SW480 (cell line): Measurements from ENCODE around the gene KCNF1.

Experiments used
- DNase-seq: peaks from one replicate; pipeline ENCODE4 v3.0.0-alpha.2; 2016; ENCODE audit warnings: low spot score

The KCNF1 gene

GRCh38 chr2:10919410-10919770, 7.7 kb downstream of the KCNF1 start:
- DNase-seq = no peak

GRCh38 chr2:10919771-10920621, 8.3 kb downstream of the KCNF1 start:
- DNase-seq = no peak

- no peak for DNase-seq
Observed at GRCh38 chr2:10920764-10921388, 9.1 kb downstream of the KCNF1 start.

GRCh38 chr2:10921525-10921924, 9.8 kb downstream of the KCNF1 start:
- DNase-seq = no peak

- no peak for DNase-seq
Observed at GRCh38 chr2:10922307-10923007, 10.7 kb downstream of the KCNF1 start.

GRCh38 chr2:10923008-10923375, 11.3 kb downstream of the KCNF1 start:
- DNase-seq = no peak

GRCh38 chr2:10923965-10924364, 12.2 kb downstream of the KCNF1 start:
- no peak for DNase-seq

GRCh38 chr2:10924441-10924840, 12.7 kb downstream of the KCNF1 start:
- no peak for DNase-seq

GRCh38 chr2:10924859-10925258, 13.1 kb downstream of the KCNF1 start:
- no peak for DNase-seq

GRCh38 chr2:10926191-10926820, 14.6 kb downstream of the KCNF1 start:
- DNase-seq = no peak

GRCh38 chr2:10930721-10931516, 19.2 kb downstream of the KCNF1 start:
- DNase-seq = no peak

- no peak for DNase-seq
Observed at GRCh38 chr2:10931710-10932255, 20.0 kb downstream of the KCNF1 start.

GRCh38 chr2:10932345-10933151, 20.8 kb downstream of the KCNF1 start:
- no peak for DNase-seq

GRCh38 chr2:10933700-10934225, 22.0 kb downstream of the KCNF1 start:
- DNase-seq = no peak

- DNase-seq = no peak
Observed at GRCh38 chr2:10934308-10934978, 22.7 kb downstream of the KCNF1 start.

GRCh38 chr2:10934979-10935350, 23.2 kb downstream of the KCNF1 start:
- DNase-seq = no peak

- DNase-seq = no peak
Observed at GRCh38 chr2:10935366-10935918, 23.7 kb downstream of the KCNF1 start.

GRCh38 chr2:10935953-10936942, 24.5 kb downstream of the KCNF1 start:
- DNase-seq = peak; percentile 96
